Measurements from ENCODE around the gene NCKAP5.

The NCKAP5 gene

DNA sequence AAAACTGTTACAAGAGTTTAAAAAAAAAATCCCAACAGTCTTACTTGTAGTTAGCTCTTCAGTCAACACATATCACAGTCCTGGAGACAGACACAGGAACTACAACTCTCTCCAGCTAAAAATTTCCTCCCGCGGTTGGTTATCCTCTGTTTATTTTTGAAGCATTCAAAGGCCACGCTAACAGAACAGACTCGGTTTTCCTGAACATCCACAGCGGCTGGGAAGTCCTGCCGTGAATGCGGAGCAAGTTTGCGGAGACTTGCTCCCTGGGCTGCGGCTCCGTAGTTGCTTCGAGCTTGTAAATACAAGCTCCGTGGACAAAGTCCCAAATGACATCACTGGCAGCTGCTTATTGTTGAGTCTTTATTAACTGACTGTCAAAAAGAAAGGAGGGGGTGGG is at the start of gene NCKAP5:
Gene NCKAP5, minus strand, starts transcription at position 292 of the 400 bp plus-strand sequence. CDS start 50,937 bp downstream, outside the sequence.
- Mint-ChIP-seq H3K4me3 (no peak within 1 kb of the TSS), H3K4me1 (no peaks in the 10 kb centered on the region), H3K27me3 (no peaks in the 10 kb centered on the region), H3K9me3 (peaks cover 5% of the 10 kb centered on the region), H3K27ac (ENCODE audit: low read depth) (no peak within 1 kb of the TSS), H3K36me3 (ENCODE audit: insufficient read depth) (no peaks in the 10 kb centered on the region)
- no peak for DNase-seq (ENCODE audit: low spot score in 2 of 2)
- no peak for ATAC-seq (replicated peaks; ENCODE audit: extremely low read depth, poor library complexity, severe bottlenecking)

DNA sequence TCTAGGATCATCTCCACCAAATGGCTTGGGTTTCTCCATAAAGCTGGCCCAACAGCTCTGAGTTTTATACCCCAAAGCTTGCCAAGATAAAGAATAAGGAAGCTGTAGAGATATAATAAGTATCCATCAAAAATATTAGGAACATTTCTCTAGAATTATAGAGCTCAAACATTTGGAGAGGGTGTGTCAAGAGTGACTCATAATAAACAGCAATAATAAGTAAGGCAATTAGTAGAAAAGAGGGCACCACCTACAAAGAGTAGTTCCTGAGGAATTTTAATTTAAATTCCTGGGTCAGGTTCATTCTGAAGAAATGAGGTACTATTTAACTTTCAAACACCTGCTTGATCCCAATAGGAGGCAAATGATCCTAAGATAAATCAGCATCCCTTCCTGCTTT is 41.4 kb upstream of the NCKAP5 start:
- DNase-seq (ENCODE audit: low spot score in 2 of 2) (no peak), ATAC-seq (replicated peaks; ENCODE audit: extremely low read depth, poor library complexity, severe bottlenecking) (no peak)
- Mint-ChIP-seq H3K4me1 (no peaks in the 10 kb centered on the region), H3K27ac (ENCODE audit: low read depth) (no peak overlapping the region), H3K9me3 (peaks cover 20% of the 10 kb centered on the region), H3K4me3 (no peak overlapping the region), H3K27me3 (no peaks in the 10 kb centered on the region), H3K36me3 (ENCODE audit: insufficient read depth) (no peaks in the 10 kb centered on the region)

DNA sequence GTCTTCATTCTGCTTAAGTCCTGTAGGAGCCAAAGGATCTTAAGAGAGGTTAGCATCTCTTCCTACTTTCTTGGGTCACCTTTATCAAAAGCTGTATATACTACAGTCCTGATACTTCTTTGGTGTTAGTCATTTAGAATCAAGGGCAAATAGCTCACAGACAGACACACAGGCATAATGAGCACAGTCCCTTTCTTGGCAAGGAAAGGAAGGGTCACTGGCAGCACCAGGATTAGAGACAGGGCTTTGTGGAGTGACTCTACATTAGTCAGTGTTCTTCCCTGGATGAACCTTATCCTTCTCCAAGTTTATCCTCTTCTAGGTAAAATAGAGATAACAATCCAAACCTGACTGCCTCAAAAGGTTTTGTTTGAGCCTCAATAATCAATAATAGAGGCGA is 40.0 kb upstream of the NCKAP5 start:
- Mint-ChIP-seq H3K27ac (ENCODE audit: low read depth) (no peak overlapping the region), H3K27me3 (no peaks in the 10 kb centered on the region), H3K9me3 (peaks cover 15% of the 10 kb centered on the region), H3K4me3 (no peak overlapping the region), H3K36me3 (ENCODE audit: insufficient read depth) (no peaks in the 10 kb centered on the region), H3K4me1 (no peaks in the 10 kb centered on the region)
- ATAC-seq (replicated peaks; ENCODE audit: extremely low read depth, poor library complexity, severe bottlenecking) (no peak), DNase-seq (ENCODE audit: low spot score in 2 of 2) (no peak)

DNA sequence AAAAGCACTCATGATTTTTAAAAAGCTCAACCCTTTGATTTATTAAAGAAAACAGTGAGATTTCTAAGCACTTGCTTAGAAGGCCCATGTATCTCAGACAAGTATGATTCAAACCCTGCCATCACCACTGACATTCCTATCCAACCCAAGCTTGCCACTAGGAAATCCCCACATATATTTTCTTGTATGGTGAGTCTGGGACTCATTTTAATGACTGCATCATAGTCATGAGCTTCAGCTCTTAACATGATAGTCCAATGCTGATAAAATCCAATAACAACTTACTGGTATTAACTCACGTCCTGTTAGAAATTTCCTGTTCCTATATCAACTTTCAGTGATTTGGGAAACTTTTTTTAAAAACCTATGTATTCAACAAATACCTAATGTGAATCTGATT is 39.4 kb upstream of the NCKAP5 start:
- no peak for ATAC-seq (replicated peaks; ENCODE audit: extremely low read depth, poor library complexity, severe bottlenecking)
- no peak overlapping the region for H3K27ac Mint-ChIP-seq (ENCODE audit: low read depth)
- H3K9me3 Mint-ChIP-seq = peaks cover 17% of the 10 kb centered on the region
- H3K4me1 Mint-ChIP-seq = no peaks in the 10 kb centered on the region
- no peaks in the 10 kb centered on the region for H3K27me3 Mint-ChIP-seq
- no peak for DNase-seq (ENCODE audit: low spot score in 2 of 2)
- H3K4me3 Mint-ChIP-seq = no peak overlapping the region
- H3K36me3 Mint-ChIP-seq (ENCODE audit: insufficient read depth) = no peaks in the 10 kb centered on the region

DNA sequence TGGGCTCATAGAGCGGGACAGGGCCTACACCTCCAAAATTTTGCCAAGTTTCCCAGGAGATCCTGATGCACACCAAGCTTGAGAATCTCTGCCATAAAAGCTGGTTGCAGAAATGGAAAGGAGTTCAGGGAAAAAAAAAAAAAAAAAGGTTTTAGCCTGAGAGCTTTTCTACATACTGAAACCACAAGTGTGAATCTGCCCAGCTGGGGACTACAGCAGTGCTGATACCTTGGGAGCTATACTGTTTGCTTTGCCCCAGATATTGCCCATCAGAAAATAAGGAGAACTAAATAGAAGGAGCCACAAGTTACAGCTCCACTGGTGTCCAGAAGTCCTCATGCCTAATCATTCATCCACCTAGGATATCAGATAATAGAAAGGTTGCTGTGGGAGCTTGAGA is 38.4 kb upstream of the NCKAP5 start:
- Mint-ChIP-seq H3K27me3 (no peaks in the 10 kb centered on the region), H3K4me1 (no peaks in the 10 kb centered on the region), H3K4me3 (no peak overlapping the region), H3K36me3 (ENCODE audit: insufficient read depth) (no peaks in the 10 kb centered on the region), H3K9me3 (peaks cover 26% of the 10 kb centered on the region), H3K27ac (ENCODE audit: low read depth) (no peak overlapping the region)
- ATAC-seq (replicated peaks; ENCODE audit: extremely low read depth, poor library complexity, severe bottlenecking) (no peak), DNase-seq (ENCODE audit: low spot score in 2 of 2) (no peak)

DNA sequence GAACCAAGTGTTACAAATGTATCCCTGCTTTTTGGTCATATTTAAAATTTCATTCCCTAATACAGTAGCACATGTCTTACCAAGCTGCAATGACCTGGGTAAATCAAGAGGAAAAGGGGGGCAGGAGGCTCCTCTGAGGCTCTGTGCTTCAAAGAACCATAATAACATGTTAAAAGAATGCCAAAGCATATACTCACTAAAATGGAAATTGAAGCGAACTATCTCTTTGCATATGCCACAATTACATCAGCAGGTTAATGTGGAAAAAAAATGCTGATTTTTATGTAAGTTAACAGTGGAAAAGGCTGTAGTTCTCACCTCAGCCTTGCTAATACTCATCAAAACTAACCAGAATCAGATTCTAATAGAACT is 37.5 kb upstream of the NCKAP5 start:
- H3K9me3 Mint-ChIP-seq = peaks cover 26% of the 10 kb centered on the region
- H3K4me3 Mint-ChIP-seq = no peak overlapping the region
- DNase-seq (ENCODE audit: low spot score in 2 of 2) (no peak), ATAC-seq (replicated peaks; ENCODE audit: extremely low read depth, poor library complexity, severe bottlenecking) (no peak)
- H3K36me3 Mint-ChIP-seq (ENCODE audit: insufficient read depth) = no peaks in the 10 kb centered on the region
- H3K27me3 Mint-ChIP-seq = no peaks in the 10 kb centered on the region
- H3K4me1 Mint-ChIP-seq = no peaks in the 10 kb centered on the region
- no peak overlapping the region for H3K27ac Mint-ChIP-seq (ENCODE audit: low read depth)

DNA sequence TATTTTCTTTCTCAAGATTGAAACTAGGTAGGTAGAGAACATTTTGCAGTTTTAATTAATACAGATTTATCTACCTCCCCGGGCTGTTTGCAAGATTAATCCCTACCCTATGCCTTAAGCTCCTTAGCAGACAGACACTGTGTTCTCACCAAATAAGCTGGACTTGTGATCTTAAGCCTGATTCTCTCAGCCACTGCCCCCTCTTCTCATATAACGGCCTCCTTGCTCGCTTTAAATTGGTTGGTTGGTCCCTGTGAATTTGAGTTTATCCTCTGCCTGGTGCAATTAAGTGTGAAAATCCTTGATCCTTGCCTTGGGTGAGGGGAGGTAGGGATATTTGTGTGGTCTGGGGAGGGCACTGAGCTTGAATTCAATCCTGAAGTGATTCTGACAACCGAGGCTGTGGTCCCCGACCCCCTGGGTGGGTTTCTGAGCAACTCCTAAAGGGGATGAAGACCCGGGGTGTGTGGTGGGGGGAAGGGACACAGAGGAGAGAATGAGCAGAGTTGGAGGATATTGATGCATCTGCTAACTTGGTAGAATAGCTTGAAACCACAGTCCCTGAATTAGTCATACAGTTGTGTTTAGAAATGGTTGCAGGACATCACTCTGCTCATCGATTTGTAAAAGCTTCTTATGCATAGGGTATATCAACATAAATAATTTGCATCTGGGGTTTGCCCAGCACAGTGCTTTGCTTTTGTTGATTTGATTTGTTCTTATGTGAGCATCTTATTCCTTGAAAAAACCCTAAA is 36.9 kb upstream of the NCKAP5 start:
- Mint-ChIP-seq H3K27ac (ENCODE audit: low read depth) (no peak overlapping the region), H3K4me1 (no peaks in the 10 kb centered on the region), H3K36me3 (ENCODE audit: insufficient read depth) (no peaks in the 10 kb centered on the region), H3K4me3 (no peak overlapping the region), H3K9me3 (peaks cover 25% of the 10 kb centered on the region), H3K27me3 (no peaks in the 10 kb centered on the region)
- DNase-seq (ENCODE audit: low spot score in 2 of 2) (no peak), ATAC-seq (replicated peaks; ENCODE audit: extremely low read depth, poor library complexity, severe bottlenecking) (no peak)

DNA sequence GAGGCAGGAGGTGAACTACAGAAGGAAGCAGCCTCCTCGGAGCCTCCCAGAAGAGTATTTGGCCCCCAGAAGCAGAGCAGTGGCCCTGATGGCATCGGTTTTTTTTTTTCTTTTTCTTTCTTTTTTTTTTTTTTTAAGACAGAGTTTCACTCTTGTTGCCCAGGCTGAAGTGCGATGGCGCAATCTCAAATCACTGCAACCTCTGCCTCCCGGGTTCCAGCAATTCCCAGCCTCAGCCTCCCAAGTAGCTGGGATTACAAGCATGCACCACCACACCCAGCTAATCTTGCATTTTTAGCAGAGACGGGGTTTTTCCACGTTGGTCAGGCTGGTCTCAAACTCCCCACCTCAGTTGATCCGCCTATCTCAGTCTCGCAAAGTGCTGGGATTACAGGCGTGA is 34.8 kb upstream of the NCKAP5 start:
- no peak overlapping the region for H3K27ac Mint-ChIP-seq (ENCODE audit: low read depth)
- DNase-seq (ENCODE audit: low spot score in 2 of 2) = no peak
- no peak overlapping the region for H3K4me3 Mint-ChIP-seq
- ATAC-seq (replicated peaks; ENCODE audit: extremely low read depth, poor library complexity, severe bottlenecking) = no peak
- no peaks in the 10 kb centered on the region for H3K27me3 Mint-ChIP-seq
- H3K4me1 Mint-ChIP-seq = no peaks in the 10 kb centered on the region
- no peaks in the 10 kb centered on the region for H3K36me3 Mint-ChIP-seq (ENCODE audit: insufficient read depth)
- peaks cover 22% of the 10 kb centered on the region for H3K9me3 Mint-ChIP-seq

DNA sequence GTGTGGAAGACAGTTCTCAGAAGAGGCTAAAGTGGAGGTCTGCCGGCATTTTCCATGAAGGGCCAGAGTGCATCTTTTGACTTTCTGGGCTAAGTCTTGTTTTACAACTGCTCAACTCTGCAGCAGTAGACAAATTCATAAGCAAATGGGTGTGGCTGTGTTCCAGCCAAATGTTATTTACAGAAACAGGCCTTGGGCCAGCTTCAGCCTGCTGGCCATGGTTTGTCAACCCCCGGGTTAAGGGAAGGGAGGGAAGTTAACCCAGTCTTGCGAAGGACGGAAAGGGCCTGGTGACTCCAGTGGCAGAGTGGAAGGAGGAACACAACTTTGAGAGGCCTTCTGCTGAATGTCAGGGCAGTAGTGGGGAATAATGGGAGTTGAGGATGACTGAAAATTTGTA is 34.3 kb upstream of the NCKAP5 start:
- H3K4me3 Mint-ChIP-seq = no peak overlapping the region
- peaks cover 22% of the 10 kb centered on the region for H3K9me3 Mint-ChIP-seq
- H3K27ac Mint-ChIP-seq (ENCODE audit: low read depth) = no peak overlapping the region
- H3K27me3 Mint-ChIP-seq = no peaks in the 10 kb centered on the region
- DNase-seq (ENCODE audit: low spot score in 2 of 2) (no peak), ATAC-seq (replicated peaks; ENCODE audit: extremely low read depth, poor library complexity, severe bottlenecking) (no peak)
- H3K36me3 Mint-ChIP-seq (ENCODE audit: insufficient read depth) = no peaks in the 10 kb centered on the region
- H3K4me1 Mint-ChIP-seq = no peaks in the 10 kb centered on the region

DNA sequence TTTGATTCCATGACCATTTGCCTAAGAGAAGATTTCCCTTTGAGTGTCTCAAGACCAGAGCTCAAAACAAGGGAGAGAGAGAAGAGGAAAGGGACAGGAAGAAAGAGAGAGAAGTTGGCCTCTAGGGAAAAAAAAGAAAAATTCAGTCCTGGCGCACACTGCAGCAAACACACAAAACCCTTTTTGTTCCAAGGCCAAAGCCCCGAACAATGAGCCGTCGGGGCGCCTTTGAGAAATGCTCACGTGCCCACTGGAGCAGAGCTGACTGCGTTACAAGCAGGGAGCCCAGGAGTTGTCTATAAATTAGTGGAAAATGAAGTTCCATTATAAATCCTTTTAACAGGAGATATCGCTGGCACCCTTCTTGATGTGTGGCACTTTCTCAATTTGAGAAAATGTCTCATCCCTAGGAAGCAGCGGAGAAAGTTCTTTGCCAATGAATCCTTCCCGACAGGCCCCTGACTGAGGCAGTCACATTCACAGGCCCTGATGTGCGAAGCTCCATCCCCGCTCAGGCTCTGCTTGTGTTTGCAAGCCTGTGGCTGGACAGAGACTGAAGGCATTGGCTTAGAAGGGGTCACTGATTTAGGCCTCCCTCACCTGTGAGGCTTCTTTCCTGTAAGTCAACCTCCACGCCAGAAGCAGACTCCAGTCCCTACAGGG is 32.1 kb upstream of the NCKAP5 start:
- Mint-ChIP-seq H3K4me1 (no peaks in the 10 kb centered on the region), H3K27me3 (no peaks in the 10 kb centered on the region), H3K27ac (ENCODE audit: low read depth) (no peak overlapping the region), H3K9me3 (peaks cover 28% of the 10 kb centered on the region), H3K4me3 (no peak overlapping the region), H3K36me3 (ENCODE audit: insufficient read depth) (no peaks in the 10 kb centered on the region)
- no peak for ATAC-seq (replicated peaks; ENCODE audit: extremely low read depth, poor library complexity, severe bottlenecking)
- no peak for DNase-seq (ENCODE audit: low spot score in 2 of 2)

DNA sequence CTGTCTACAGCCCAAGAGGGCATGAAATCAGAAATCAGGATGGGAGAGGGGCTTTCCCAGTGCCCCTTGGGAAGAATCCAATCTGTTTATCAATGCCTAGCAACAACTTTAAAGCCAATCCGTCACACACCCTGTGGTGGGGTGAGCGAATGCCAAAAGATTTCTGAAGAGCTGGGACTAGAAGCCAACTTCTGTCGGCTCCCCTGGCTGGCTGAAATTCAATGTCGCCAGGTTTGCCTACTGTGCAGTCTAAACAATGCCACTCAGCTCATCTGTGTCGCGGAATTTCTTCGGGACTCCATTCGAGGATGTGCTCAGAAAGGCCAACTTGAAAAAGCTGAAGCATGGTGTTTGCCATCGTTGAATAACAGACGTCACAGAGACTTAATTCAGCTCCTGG is 31.5 kb upstream of the NCKAP5 start:
- H3K4me1 Mint-ChIP-seq = no peaks in the 10 kb centered on the region
- H3K9me3 Mint-ChIP-seq = peaks cover 24% of the 10 kb centered on the region
- no peaks in the 10 kb centered on the region for H3K27me3 Mint-ChIP-seq
- ATAC-seq (replicated peaks; ENCODE audit: extremely low read depth, poor library complexity, severe bottlenecking) (no peak), DNase-seq (ENCODE audit: low spot score in 2 of 2) (no peak)
- no peak overlapping the region for H3K27ac Mint-ChIP-seq (ENCODE audit: low read depth)
- no peaks in the 10 kb centered on the region for H3K36me3 Mint-ChIP-seq (ENCODE audit: insufficient read depth)
- H3K4me3 Mint-ChIP-seq = no peak overlapping the region

DNA sequence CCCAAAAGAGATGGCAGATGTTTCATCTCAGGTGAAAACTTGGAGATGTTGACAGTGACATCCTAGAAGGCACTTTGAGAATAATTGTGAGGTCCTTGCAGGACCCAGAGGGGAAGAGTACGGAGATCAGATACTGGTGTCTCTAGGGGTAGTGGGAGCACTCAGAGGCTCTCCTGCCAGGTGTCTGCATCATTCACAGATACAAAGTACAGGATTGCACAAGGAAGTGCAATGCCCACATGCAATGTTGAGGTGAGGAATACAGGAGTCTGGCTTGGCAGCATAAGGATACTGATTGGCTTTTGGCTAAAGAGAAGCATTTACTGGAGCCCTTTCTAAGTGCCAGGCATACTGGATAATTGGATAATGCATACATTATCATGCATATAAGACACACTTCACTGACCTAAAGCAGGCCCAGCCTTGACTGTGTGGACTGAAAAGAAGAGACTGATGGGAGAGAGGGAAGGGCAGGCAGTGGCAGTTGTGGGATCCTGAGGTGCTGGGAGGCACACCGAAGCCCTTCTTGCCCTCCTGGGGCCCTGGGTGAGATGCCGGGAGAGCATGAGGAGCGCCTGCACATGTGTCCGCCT is 31.0 kb upstream of the NCKAP5 start:
- no peaks in the 10 kb centered on the region for H3K4me1 Mint-ChIP-seq
- ATAC-seq (replicated peaks; ENCODE audit: extremely low read depth, poor library complexity, severe bottlenecking) = no peak
- no peak overlapping the region for H3K27ac Mint-ChIP-seq (ENCODE audit: low read depth)
- H3K9me3 Mint-ChIP-seq = peaks cover 23% of the 10 kb centered on the region
- no peaks in the 10 kb centered on the region for H3K27me3 Mint-ChIP-seq
- no peaks in the 10 kb centered on the region for H3K36me3 Mint-ChIP-seq (ENCODE audit: insufficient read depth)
- no peak for DNase-seq (ENCODE audit: low spot score in 2 of 2)
- H3K4me3 Mint-ChIP-seq = no peak overlapping the region

DNA sequence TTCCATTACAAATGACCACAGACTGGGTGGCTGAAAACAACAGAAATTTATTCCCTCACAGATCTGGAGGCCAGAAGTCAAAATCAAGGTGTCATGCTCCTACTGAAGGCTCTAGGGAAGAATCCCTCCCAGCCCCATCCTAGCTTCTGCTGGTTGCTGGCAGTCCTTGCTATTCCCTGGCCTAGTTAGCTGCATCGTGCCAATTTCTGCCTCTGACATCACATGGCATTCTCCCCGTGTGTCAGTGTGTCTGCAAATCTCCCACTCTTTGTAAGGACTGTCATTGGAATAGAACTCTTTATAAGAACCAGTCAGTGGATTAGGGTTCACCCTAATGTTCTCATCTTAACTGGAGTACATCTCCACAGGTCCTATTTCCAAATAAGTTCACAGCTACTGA is 30.5 kb upstream of the NCKAP5 start:
- Mint-ChIP-seq H3K9me3 (peaks cover 23% of the 10 kb centered on the region), H3K4me1 (no peaks in the 10 kb centered on the region), H3K36me3 (ENCODE audit: insufficient read depth) (no peaks in the 10 kb centered on the region), H3K27ac (ENCODE audit: low read depth) (no peak overlapping the region), H3K4me3 (no peak overlapping the region), H3K27me3 (no peaks in the 10 kb centered on the region)
- ATAC-seq (replicated peaks; ENCODE audit: extremely low read depth, poor library complexity, severe bottlenecking) (no peak), DNase-seq (ENCODE audit: low spot score in 2 of 2) (no peak)
